ENCODE results near the gene TRIM62.

DNA sequence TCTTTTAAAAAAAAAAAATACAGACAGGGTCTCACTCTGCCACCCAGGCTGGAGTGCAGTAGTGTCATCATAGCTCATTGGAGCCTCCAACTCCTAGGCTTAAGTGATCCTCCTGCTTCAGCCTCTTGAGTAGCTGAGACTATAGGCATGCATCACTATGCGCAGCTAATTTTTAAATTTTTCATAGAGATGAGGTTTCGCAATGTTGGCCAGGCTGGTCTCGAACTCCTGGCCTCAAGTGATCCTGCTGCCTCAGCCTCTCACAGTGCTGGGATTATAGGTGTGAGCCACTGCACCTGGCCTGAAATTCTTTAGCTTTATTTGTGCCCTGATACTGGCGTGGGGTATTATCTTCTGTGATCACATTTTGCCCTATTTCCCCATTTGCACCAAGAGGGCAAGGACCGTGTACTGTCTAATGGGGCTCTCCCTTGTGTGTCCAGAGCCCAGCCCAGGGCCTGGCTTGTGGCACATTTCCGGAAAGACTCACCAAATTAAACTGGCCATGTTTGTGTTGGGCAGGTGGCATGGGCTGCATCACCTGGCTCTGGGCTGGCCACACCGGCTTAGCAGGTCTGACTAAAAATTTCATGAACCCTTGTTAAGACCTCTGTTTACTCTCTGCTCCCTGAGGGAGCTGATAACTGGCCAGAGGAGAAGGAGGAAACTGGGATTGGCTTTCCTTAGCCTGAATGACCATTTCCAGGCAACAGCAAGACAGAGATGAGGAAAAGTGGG is 32.2 kb downstream of the TRIM62 start:
- TF ChIP-seq POLR2AphosphoS5 (IDR thresholded peaks at IDR 0.05; ENCODE audit: low read depth, low read length) (no peak), POLR2A (IDR thresholded peaks at IDR 0.05; ENCODE audit: low read depth, low read length) (no peak), TAF1 (IDR thresholded peaks at IDR 0.05; ENCODE audit: low read depth, low read length) (no peak), SPI1 (IDR thresholded peaks at IDR 0.05; ENCODE audit: low read depth, low read length) (no peak)

All from GM12891 (cell line).